NB4 (cell line): ENCODE data around the gene ZNF689.

Experiments
- CTCF ChIP-seq: IDR thresholded peaks from one replicate; pipeline ENCODE4 v1.5.1; 2012; ENCODE audit warnings: low read depth, low read length
- MYC ChIP-seq: IDR thresholded peaks from 2 replicates; pipeline ENCODE4 v1.6.1; 2011; ENCODE audit warnings: low read depth, low read length
- POLR2A ChIP-seq: IDR thresholded peaks from 2 replicates; pipeline ENCODE4 v1.6.1; 2011; ENCODE audit warnings: mild to moderate bottlenecking; ENCODE audit not compliant: insufficient read length; ENCODE audit errors: extremely low read depth
- TF ChIP-seq, protein P1 (sequence below): IDR thresholded peaks from 2 replicates; pipeline ENCODE4 v1.6.1; 2011; ENCODE audit warnings: low read depth, low read length

GRCh38 chr16:30656974-30657865, 47.0 kb upstream of the ZNF689 start:
- TF ChIP-seq MYC (no peak; the same call in 1 of the 2 replicates), CTCF (no peak), POLR2A (no peak)
- TF ChIP-seq, protein P1, sequence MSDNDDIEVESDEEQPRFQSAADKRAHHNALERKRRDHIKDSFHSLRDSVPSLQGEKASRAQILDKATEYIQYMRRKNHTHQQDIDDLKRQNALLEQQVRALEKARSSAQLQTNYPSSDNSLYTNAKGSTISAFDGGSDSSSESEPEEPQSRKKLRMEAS: no peak
